Sigmoid colon (tissue), 4 donors: ENCODE data around the gene PFDN6.

Source experiments
- CTCF ChIP-seq, 4 experiments: fragments of 450-650 bp in 3 of 4; fragments of 200-600 bp in 1 of 4; IDR thresholded peaks; one replicate each; pipeline ENCODE4 v1.5.1; 2016 to 2019; ENCODE audit warnings: antibody characterized with exemption in 4 of 4, mild to moderate bottlenecking in 3 of 4, moderate library complexity in 2 of 4
- POLR2A ChIP-seq, 2 donors: fragments of 450-650 bp; IDR thresholded peaks; one replicate each; pipeline ENCODE4 v1.6.1; 2016; ENCODE audit warnings: antibody characterized with exemption in 2 of 2, mild to moderate bottlenecking in 2 of 2, moderate library complexity in 2 of 2
- POLR2AphosphoS5 ChIP-seq, 4 donors: sonication (generic); formaldehyde crosslinking; IDR thresholded peaks; one replicate each; pipeline ENCODE4 v1.6.1; 2017; ENCODE audit warnings: antibody characterized with exemption in 4 of 4

GRCh38 chr6:33330736-33331135 lies 41.3 kb downstream of the PFDN6 start:
- TF ChIP-seq CTCF (IDR thresholded peaks at IDR 0.05) (no peak), POLR2A (IDR thresholded peaks at IDR 0.05) (no peak), POLR2AphosphoS5 (IDR thresholded peaks at IDR 0.05) (no peak)
